Measurements from ENCODE around the gene TCERG1.
A peak's percentile ranks its signal among the peaks of the same experiment; 100 is the strongest.

The TCERG1 gene

DNA sequence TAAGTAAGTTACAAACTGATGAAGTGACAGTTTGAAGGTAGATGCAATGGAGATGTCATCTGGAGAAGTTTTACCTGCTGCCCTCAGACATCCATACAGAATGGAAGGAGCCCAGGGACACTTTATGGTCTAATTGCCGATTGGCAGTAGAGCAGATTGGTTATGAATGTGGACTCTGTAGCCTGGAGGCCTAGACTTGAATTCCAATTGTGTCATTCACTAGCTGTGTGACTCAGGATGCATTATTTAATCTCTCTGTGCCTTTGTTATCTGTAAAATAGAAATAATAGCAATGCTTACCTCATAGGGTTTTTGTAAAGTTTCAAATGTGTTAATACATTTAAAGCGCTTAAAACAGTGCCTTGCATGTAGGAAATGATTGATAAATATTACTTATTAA lies 5.2 kb upstream of the TCERG1 start:
- Histone ChIP-seq H3K4me2 (ENCODE audit: low read length) (no peak overlapping the region), H3K9me3 (ENCODE audit: insufficient read depth, low read length) (no peaks in the 10 kb centered on the region), H3K4me3 (ENCODE audit: low read length) (no peak overlapping the region), H3K36me3 (replicated peaks; ENCODE audit: low read depth, low read length) (no peaks in the 10 kb centered on the region), H3K27ac (ENCODE audit: low read length) (no peak overlapping the region), H3K4me1 (ENCODE audit: low read length) (no peaks in the 10 kb centered on the region), H2AFZ (ENCODE audit: low read depth, low read length) (no peak overlapping the region), H3K79me2 (ENCODE audit: low read length) (no peaks in the 10 kb centered on the region), H3K27me3 (ENCODE audit: low read depth, low read length) (no peaks in the 10 kb centered on the region), H4K20me1 (ENCODE audit: insufficient read depth, low read length) (no peaks in the 10 kb centered on the region), H3K9ac (ENCODE audit: low read length) (no peak overlapping the region)
- TF ChIP-seq, protein P1, sequence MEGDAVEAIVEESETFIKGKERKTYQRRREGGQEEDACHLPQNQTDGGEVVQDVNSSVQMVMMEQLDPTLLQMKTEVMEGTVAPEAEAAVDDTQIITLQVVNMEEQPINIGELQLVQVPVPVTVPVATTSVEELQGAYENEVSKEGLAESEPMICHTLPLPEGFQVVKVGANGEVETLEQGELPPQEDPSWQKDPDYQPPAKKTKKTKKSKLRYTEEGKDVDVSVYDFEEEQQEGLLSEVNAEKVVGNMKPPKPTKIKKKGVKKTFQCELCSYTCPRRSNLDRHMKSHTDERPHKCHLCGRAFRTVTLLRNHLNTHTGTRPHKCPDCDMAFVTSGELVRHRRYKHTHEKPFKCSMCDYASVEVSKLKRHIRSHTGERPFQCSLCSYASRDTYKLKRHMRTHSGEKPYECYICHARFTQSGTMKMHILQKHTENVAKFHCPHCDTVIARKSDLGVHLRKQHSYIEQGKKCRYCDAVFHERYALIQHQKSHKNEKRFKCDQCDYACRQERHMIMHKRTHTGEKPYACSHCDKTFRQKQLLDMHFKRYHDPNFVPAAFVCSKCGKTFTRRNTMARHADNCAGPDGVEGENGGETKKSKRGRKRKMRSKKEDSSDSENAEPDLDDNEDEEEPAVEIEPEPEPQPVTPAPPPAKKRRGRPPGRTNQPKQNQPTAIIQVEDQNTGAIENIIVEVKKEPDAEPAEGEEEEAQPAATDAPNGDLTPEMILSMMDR (IDR thresholded peaks at IDR 0.05; ENCODE audit: low read depth, low read length), result no peak
- no peak for TF ChIP-seq EZH2phosphoT487 (IDR thresholded peaks at IDR 0.05; ENCODE audit: low read depth)

DNA sequence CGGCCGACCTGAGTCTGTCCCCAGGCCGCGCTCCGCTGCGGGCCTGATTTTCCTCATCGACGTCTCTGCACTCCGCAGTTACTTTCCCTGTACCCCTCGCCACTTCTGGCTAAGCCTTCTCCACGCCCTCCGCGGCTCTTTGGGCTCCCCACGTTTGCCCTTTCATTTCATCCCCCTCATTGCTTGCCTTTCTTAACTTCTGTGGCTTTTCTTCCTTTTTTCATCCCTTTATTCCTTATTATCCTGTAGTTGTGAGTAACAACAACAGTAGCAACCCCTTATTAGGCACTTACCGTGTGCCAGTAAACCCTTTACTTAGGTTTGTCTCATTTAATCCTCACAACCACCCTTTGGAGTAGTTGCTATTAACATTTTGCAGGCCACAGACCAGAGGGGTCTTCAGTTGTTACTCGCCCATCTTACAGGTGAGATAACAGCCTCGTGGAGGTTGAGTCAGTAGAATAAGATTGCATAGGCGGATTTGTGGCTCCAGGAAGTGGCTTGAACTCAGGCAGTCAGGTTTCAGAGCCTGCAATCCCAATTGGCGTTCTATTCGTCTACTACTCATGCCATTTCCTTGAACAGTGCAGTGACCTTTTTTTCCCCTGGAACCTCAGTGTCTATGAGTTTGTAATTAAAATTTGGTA lies 724 bp downstream of the TCERG1 start:
- H2AFZ ChIP-seq (ENCODE audit: low read depth, low read length), result no peak overlapping the region
- H3K9me3 ChIP-seq (ENCODE audit: insufficient read depth, low read length), result no peaks in the 10 kb centered on the region
- peaks cover 26% of the 10 kb centered on the region for H3K4me1 ChIP-seq (ENCODE audit: low read length)
- H3K4me2 ChIP-seq (ENCODE audit: low read length), result peak overlapping the region; percentile 82
- H3K4me3 ChIP-seq (ENCODE audit: low read length), result peak overlapping the region; percentile 99
- H3K36me3 ChIP-seq (replicated peaks; ENCODE audit: low read depth, low read length), result no peaks in the 10 kb centered on the region
- H3K9ac ChIP-seq (ENCODE audit: low read length), result peak overlapping the region; percentile 99
- H3K27ac ChIP-seq (ENCODE audit: low read length), result peak overlapping the region; percentile 72
- peaks cover 45% of the 10 kb centered on the region for H4K20me1 ChIP-seq (ENCODE audit: insufficient read depth, low read length)
- no peak for TF ChIP-seq EZH2phosphoT487 (IDR thresholded peaks at IDR 0.05; ENCODE audit: low read depth)
- TF ChIP-seq, protein P1 (IDR thresholded peaks at IDR 0.05; ENCODE audit: low read depth, low read length), result no peak
- H3K79me2 ChIP-seq (ENCODE audit: low read length), result peaks cover 58% of the 10 kb centered on the region
- H3K27me3 ChIP-seq (ENCODE audit: low read depth, low read length), result no peaks in the 10 kb centered on the region

- peaks cover 56% of the 10 kb centered on the region for H4K20me1 ChIP-seq (ENCODE audit: insufficient read depth, low read length)
- no peaks in the 10 kb centered on the region for H3K27me3 ChIP-seq (ENCODE audit: low read depth, low read length)
- peaks cover 69% of the 10 kb centered on the region for H3K79me2 ChIP-seq (ENCODE audit: low read length)
- H3K4me3 ChIP-seq (ENCODE audit: low read length), result peak overlapping the region; percentile 99
- no peak overlapping the region for H3K27ac ChIP-seq (ENCODE audit: low read length)
- H2AFZ ChIP-seq (ENCODE audit: low read depth, low read length), result no peak overlapping the region
- no peaks in the 10 kb centered on the region for H3K36me3 ChIP-seq (replicated peaks; ENCODE audit: low read depth, low read length)
- H3K4me1 ChIP-seq (ENCODE audit: low read length), result peaks cover 26% of the 10 kb centered on the region
- no peaks in the 10 kb centered on the region for H3K9me3 ChIP-seq (ENCODE audit: insufficient read depth, low read length)
- H3K4me2 ChIP-seq (ENCODE audit: low read length), result peak overlapping the region; percentile 82
- peak overlapping the region; percentile 99 for H3K9ac ChIP-seq (ENCODE audit: low read length)
- TF ChIP-seq, protein P1 (IDR thresholded peaks at IDR 0.05; ENCODE audit: low read depth, low read length), result no peak
- no peak for TF ChIP-seq EZH2phosphoT487 (IDR thresholded peaks at IDR 0.05; ENCODE audit: low read depth)
These were observed 1.8 kb downstream of the TCERG1 start for GRCh38 chr5:146448783-146449519.

GRCh38 chr5:146450002-146450401 lies 2.9 kb downstream of the TCERG1 start:
- Histone ChIP-seq H2AFZ (ENCODE audit: low read depth, low read length) (no peak overlapping the region), H3K36me3 (replicated peaks; ENCODE audit: low read depth, low read length) (peaks cover 2% of the 10 kb centered on the region), H4K20me1 (ENCODE audit: insufficient read depth, low read length) (peaks cover 66% of the 10 kb centered on the region), H3K4me1 (ENCODE audit: low read length) (peaks cover 26% of the 10 kb centered on the region), H3K9ac (ENCODE audit: low read length) (no peak overlapping the region), H3K4me2 (ENCODE audit: low read length) (peak overlapping the region; percentile 82), H3K27me3 (ENCODE audit: low read depth, low read length) (no peaks in the 10 kb centered on the region), H3K27ac (ENCODE audit: low read length) (no peak overlapping the region), H3K9me3 (ENCODE audit: insufficient read depth, low read length) (no peaks in the 10 kb centered on the region), H3K4me3 (ENCODE audit: low read length) (peak overlapping the region; percentile 99), H3K79me2 (ENCODE audit: low read length) (peaks cover 79% of the 10 kb centered on the region)
- TF ChIP-seq, protein P1 (IDR thresholded peaks at IDR 0.05; ENCODE audit: low read depth, low read length), result no peak
- no peak for TF ChIP-seq EZH2phosphoT487 (IDR thresholded peaks at IDR 0.05; ENCODE audit: low read depth)

Measured in OCI-LY3 (cell line).